Caco-2 (cell line): ENCODE measurements around the gene LDLRAD4. TPM values are rescaled to one million over a fixed set of nuclear protein-coding genes. Genes with fewer than 3 reads are reported as not detected.

Source experiments
- BruUV-seq: library from RNA; stranded (reverse); fragments of 400-500 nt; replicated peaks from 2 replicates; lab custom pipeline; 2021; lab: Mats Ljungman, UMichigan
- CTCF ChIA-PET: fragments of 300-600 bp; sonication (Branson Sonifier 250); formaldehyde crosslinking; loops from one replicate; lab custom pipeline; 2022; ENCODE audit warnings: antibody characterized with exemption; lab: Charles Lee
- POLR2A ChIA-PET: fragments of 300-600 bp; sonication (Branson Sonifier 250); formaldehyde crosslinking; loops from one replicate; lab custom pipeline; 2022; ENCODE audit warnings: antibody characterized with exemption; lab: Charles Lee
- DNase-seq, 2 experiments: peaks; one replicate each; pipeline versions ENCODE4 v3.0.0 to v3.0.0-alpha.2; 2020 to 2022
- H3K27me3 ChIP-seq: replicated peaks from 2 replicates; pipeline ENCODE4 v1.6.0; 2011; ENCODE audit warnings: low read length; ENCODE audit not compliant: control insufficient read depth, insufficient read depth
- H3K36me3 ChIP-seq: 2 replicates; pipeline ENCODE4 v1.5.1; 2011; ENCODE audit warnings: low read length; ENCODE audit not compliant: control insufficient read depth, insufficient read depth
- H3K4me1 ChIP-seq: fragments of 250-450 bp; sonication (Bioruptor Pico); 2 replicates; pipeline ENCODE4 v1.5.1; 2020; ENCODE audit warnings: mild to moderate bottlenecking
- H3K4me3 ChIP-seq: 2 replicates; pipeline ENCODE4 v1.5.1; 2011; ENCODE audit warnings: low read depth, mild to moderate bottlenecking, control low read depth, low read length
- H3K9me3 ChIP-seq: fragments of 250-450 bp; sonication (Bioruptor Pico); 2 replicates; pipeline ENCODE4 v1.5.1; 2020; ENCODE audit warnings: mild to moderate bottlenecking, moderate library complexity
- H3K27ac Mint-ChIP-seq: one replicate; pipeline ENCODE4 v1.8.0; 2022; ENCODE audit warnings: mixed read lengths; ENCODE audit not compliant: unreplicated experiment
- H3K27me3 Mint-ChIP-seq: one replicate; pipeline ENCODE4 v1.8.0; 2022; ENCODE audit warnings: mixed read lengths; ENCODE audit not compliant: insufficient read depth, unreplicated experiment
- H3K36me3 Mint-ChIP-seq: one replicate; pipeline ENCODE4 v1.8.0; 2022; ENCODE audit warnings: mild to moderate bottlenecking, mixed read lengths; ENCODE audit not compliant: insufficient read depth, unreplicated experiment
- H3K4me1 Mint-ChIP-seq: one replicate; pipeline ENCODE4 v1.8.0; 2022; ENCODE audit warnings: low read depth, mixed read lengths; ENCODE audit not compliant: unreplicated experiment
- H3K4me3 Mint-ChIP-seq: one replicate; pipeline ENCODE4 v1.8.0; 2022; ENCODE audit warnings: mild to moderate bottlenecking, moderate library complexity, mixed read lengths; ENCODE audit not compliant: unreplicated experiment
- H3K9me3 Mint-ChIP-seq: one replicate; pipeline ENCODE4 v1.8.0; 2022; ENCODE audit warnings: mixed read lengths; ENCODE audit not compliant: unreplicated experiment
- CTCF ChIP-seq, 2 experiments: fragments of 200-600 bp in 1 of 2; IDR thresholded peaks; 1 replicate in 1 of 2; 2 replicates in 1 of 2; pipeline versions ENCODE4 v1.5.1 to v1.8.0; 2011 to 2022; ENCODE audit warnings: antibody characterized with exemption in 1 of 2, control low read depth in 1 of 2, inconsistent platforms in 1 of 2, low read depth in 1 of 2, low read length in 1 of 2, mild to moderate bottlenecking in 1 of 2, moderate library complexity in 1 of 2; ENCODE audit not compliant: insufficient read depth in 1 of 2, severe bottlenecking in 1 of 2, unreplicated experiment in 1 of 2
- intact Hi-C: fragments of 100-400 bp; cut with micrococcal nuclease; formaldehyde crosslinking; loops from one replicate; pipeline ENCODE4 v1.10.0; 2022; ENCODE audit not compliant: unreplicated experiment
- total RNA-seq: library from RNA; stranded (reverse); gene quantifications from 2 replicates; pipeline ENCODE4 v1.2.3, GENCODE V29; 2022

LDLRAD4 gene
- total RNA-seq, 1 experiment from 2014 or later = 1.2 TPM

GRCh38 chr18:13538630-13539029, 320.1 kb downstream of the LDLRAD4 start:
- no peak for TF ChIP-seq CTCF (IDR thresholded peaks at IDR 0.05; ENCODE audit: insufficient read depth in 1 of 2, low read depth in 1 of 2, low read length in 1 of 2, severe bottlenecking in 1 of 2, unreplicated experiment in 1 of 2)
- intact Hi-C loops = no loop called here
- no peaks in the 10 kb centered on the region for H3K36me3 ChIP-seq
- no peaks in the 10 kb centered on the region for H3K9me3 Mint-ChIP-seq
- H3K36me3 Mint-ChIP-seq = no peaks in the 10 kb centered on the region
- peaks cover 11% of the 10 kb centered on the region for H3K27me3 Mint-ChIP-seq
- H3K27ac Mint-ChIP-seq = no peak overlapping the region
- H3K4me3 ChIP-seq = no peak overlapping the region
- ChIA-PET CTCF (no interaction called here), POLR2A (no interaction called here)
- H3K4me1 ChIP-seq = peaks cover 15% of the 10 kb centered on the region
- H3K4me3 Mint-ChIP-seq = no peak overlapping the region
- H3K4me1 Mint-ChIP-seq = peaks cover 7% of the 10 kb centered on the region
- no peaks in the 10 kb centered on the region for H3K9me3 ChIP-seq
- no peaks in the 10 kb centered on the region for H3K27me3 ChIP-seq
- no TSS peak for BruUV-seq
- DNase-seq = no peak

- CTCF ChIA-PET = no interaction called here
- H3K27me3 Mint-ChIP-seq = peaks cover 11% of the 10 kb centered on the region
- Histone ChIP-seq H3K4me3 (no peak overlapping the region), H3K27me3 (no peaks in the 10 kb centered on the region), H3K36me3 (no peaks in the 10 kb centered on the region), H3K9me3 (no peaks in the 10 kb centered on the region), H3K4me1 (peaks cover 15% of the 10 kb centered on the region)
- no peak for DNase-seq
- intact Hi-C loops = no loop called here
- no peak for TF ChIP-seq CTCF (IDR thresholded peaks at IDR 0.05; ENCODE audit: insufficient read depth in 1 of 2, low read depth in 1 of 2, low read length in 1 of 2, severe bottlenecking in 1 of 2, unreplicated experiment in 1 of 2)
- no TSS peak for BruUV-seq
- no peaks in the 10 kb centered on the region for H3K36me3 Mint-ChIP-seq
- peaks cover 7% of the 10 kb centered on the region for H3K4me1 Mint-ChIP-seq
- H3K9me3 Mint-ChIP-seq = no peaks in the 10 kb centered on the region
- H3K27ac Mint-ChIP-seq = no peak overlapping the region
- POLR2A ChIA-PET = no interaction called here
- H3K4me3 Mint-ChIP-seq = no peak overlapping the region
Measured at GRCh38 chr18:13539050-13539449, 320.5 kb downstream of the LDLRAD4 start.

- Mint-ChIP-seq H3K36me3 (no peaks in the 10 kb centered on the region), H3K27ac (no peak overlapping the region), H3K4me3 (no peak overlapping the region), H3K27me3 (peaks cover 6% of the 10 kb centered on the region), H3K9me3 (no peaks in the 10 kb centered on the region), H3K4me1 (peaks cover 7% of the 10 kb centered on the region)
- H3K9me3 ChIP-seq = no peaks in the 10 kb centered on the region
- DNase-seq = no peak
- ChIA-PET CTCF (no interaction called here), POLR2A (no interaction called here)
- BruUV-seq = no TSS peak
- no peak for TF ChIP-seq CTCF (IDR thresholded peaks at IDR 0.05; ENCODE audit: insufficient read depth in 1 of 2, low read depth in 1 of 2, low read length in 1 of 2, severe bottlenecking in 1 of 2, unreplicated experiment in 1 of 2)
- no peaks in the 10 kb centered on the region for H3K36me3 ChIP-seq
- intact Hi-C loops = no loop called here
- H3K4me3 ChIP-seq = no peak overlapping the region
- no peaks in the 10 kb centered on the region for H3K27me3 ChIP-seq
- peaks cover 15% of the 10 kb centered on the region for H3K4me1 ChIP-seq
Measured at GRCh38 chr18:13539843-13540476, 321.4 kb downstream of the LDLRAD4 start.
